K562 (cell line): Measurements from ENCODE around the gene FYTTD1. TPM values are rescaled to one million over a fixed set of nuclear protein-coding genes. Genes with fewer than 3 reads are reported as not detected.
A peak's percentile ranks its signal among the peaks of the same experiment; 100 is the strongest.

Source experiments
- BCOR ChIP-seq: fragments of 450-650 bp; IDR thresholded peaks from 2 replicates; pipeline ENCODE4 v1.6.1; 2016
- DPF2 ChIP-seq: fragments of 450-650 bp; IDR thresholded peaks from 2 replicates; pipeline ENCODE4 v1.6.1; 2016
- EP400 ChIP-seq: fragments of 450-650 bp; IDR thresholded peaks from 2 replicates; pipeline ENCODE4 v1.6.1; 2017; ENCODE audit warnings: antibody characterized with exemption, mild to moderate bottlenecking, moderate library complexity
- ESRRA ChIP-seq: fragments of 450-650 bp; IDR thresholded peaks from 2 replicates; pipeline ENCODE4 v1.6.1; 2014; ENCODE audit warnings: low read depth, mild to moderate bottlenecking, moderate library complexity, borderline replicate concordance
- FOXK1 ChIP-seq: sonication (generic); formaldehyde crosslinking; IDR thresholded peaks from 2 replicates; pipeline ENCODE4 v1.8.0; 2022; ENCODE audit warnings: missing genetic modification reagents, mild to moderate bottlenecking, borderline replicate concordance
- FOXM1 ChIP-seq, 2 experiments: fragments of 450-650 bp in 1 of 2; sonication (generic) in 1 of 2; formaldehyde crosslinking in 1 of 2; IDR thresholded peaks; 2 replicates each; pipeline versions ENCODE4 v1.6.1 to v1.9.0; 2017 to 2022; ENCODE audit warnings: low read depth in 2 of 2, mild to moderate bottlenecking in 2 of 2, missing genetic modification reagents in 1 of 2, moderate library complexity in 1 of 2
- FOXO4 ChIP-seq: fragments of 450-650 bp; formaldehyde crosslinking; IDR thresholded peaks from 2 replicates; pipeline ENCODE4 v1.4.0; 2020; ENCODE audit warnings: mild to moderate bottlenecking, moderate library complexity
- FOXP1 ChIP-seq: sonication (generic); formaldehyde crosslinking; IDR thresholded peaks from 2 replicates; pipeline ENCODE4 v1.8.0; 2022; ENCODE audit warnings: mild to moderate bottlenecking, missing genetic modification reagents
- HDAC8 ChIP-seq: fragments of 450-650 bp; IDR thresholded peaks from 2 replicates; pipeline ENCODE4 v1.6.1; 2016; ENCODE audit warnings: mild to moderate bottlenecking, missing genetic modification characterization, moderate library complexity, missing compliant biosample characterization
- MNT ChIP-seq, 2 experiments: fragments of 450-650 bp; conservative IDR thresholded peaks; 2 replicates each; pipeline ENCODE4 v1.6.1; 2017; ENCODE audit warnings: mild to moderate bottlenecking in 2 of 2, moderate library complexity in 2 of 2
- NBN ChIP-seq: fragments of 450-650 bp; IDR thresholded peaks from 2 replicates; pipeline ENCODE4 v1.6.1; 2016; ENCODE audit warnings: low read depth, mild to moderate bottlenecking
- NFE2 ChIP-seq: IDR thresholded peaks from 2 replicates; pipeline ENCODE4 v1.6.1; 2014; ENCODE audit warnings: antibody characterized with exemption, low read depth
- RFX5 ChIP-seq: IDR thresholded peaks from 2 replicates; pipeline ENCODE4 v1.6.1; 2011; ENCODE audit warnings: low read depth, mild to moderate bottlenecking, improper control_type of control experiment, low read length
- SAFB2 ChIP-seq: fragments of 200-400 bp; formaldehyde crosslinking; IDR thresholded peaks from 2 replicates; pipeline ENCODE4 v1.6.1; 2018; ENCODE audit warnings: borderline replicate concordance, low read length, low read depth, moderate library complexity; ENCODE audit not compliant: severe bottlenecking
- SMARCA4 ChIP-seq: fragments of 450-650 bp; IDR thresholded peaks from 2 replicates; pipeline ENCODE4 v1.6.1; 2016
- TOE1 ChIP-seq, 2 experiments: fragments of 450-650 bp in 1 of 2; sonication (generic) in 1 of 2; formaldehyde crosslinking in 1 of 2; IDR thresholded peaks; 2 replicates each; pipeline versions ENCODE4 v1.7.1 to v1.8.0; 2016 to 2022; ENCODE audit warnings: borderline replicate concordance in 2 of 2, mild to moderate bottlenecking in 2 of 2, antibody characterized with exemption in 1 of 2, inconsistent platforms in 1 of 2, low read depth in 1 of 2, missing genetic modification reagents in 1 of 2, moderate library complexity in 1 of 2
- ZNF175 ChIP-seq: fragments of 200-800 bp; sonication (Bioruptor generic); IDR thresholded peaks from 2 replicates; pipeline ENCODE4 v1.6.1; 2016; ENCODE audit warnings: low read depth, mild to moderate bottlenecking, missing genetic modification characterization, missing compliant biosample characterization
- ZNF3 ChIP-seq: fragments of 250-450 bp; sonication (Bioruptor Pico); IDR thresholded peaks from 2 replicates; pipeline ENCODE4 v1.5.0; 2021; ENCODE audit warnings: mild to moderate bottlenecking, moderate library complexity
- ZNF695 ChIP-seq: fragments of 450-650 bp; formaldehyde crosslinking; IDR thresholded peaks from 2 replicates; pipeline ENCODE4 v1.4.0; 2020; ENCODE audit warnings: mild to moderate bottlenecking, moderate library complexity
- polyA plus RNA-seq, 8 experiments: library from polyadenylated mRNA; depleted of rRNA in 4 of 8; stranded (reverse) in 5 of 8; unstranded in 3 of 8; fragments of >200 nt; fragmentation: Nextera tagmentation in 2 of 8; fragmentation: Illumina TruSeq in 1 of 8; extraction: Ambion mirVana in 2 of 8; extraction: Trizol in 1 of 8; gene quantifications; 2 replicates each; pipeline versions ENCODE4 v1.2.1 to v1.2.3, GENCODE V29; 2011 to 2014; ENCODE audit warnings: inconsistent platforms in 1 of 8, missing spikeins in 1 of 8
- total RNA-seq, 7 experiments: library from RNA; depleted of rRNA in 6 of 7; stranded (reverse); fragments of >200 nt in 6 of 7; fragmentation: Illumina TruSeq in 2 of 7; extraction: Trizol in 2 of 7; gene quantifications; 2 replicates each; pipeline versions ENCODE4 v1.2.1 to v1.2.3, GENCODE V29; 2011 to 2021; ENCODE audit warnings: low replicate concordance in 1 of 7
- TF ChIP-seq, protein P1 (sequence below): sonication (generic); formaldehyde crosslinking; IDR thresholded peaks from 2 replicates; pipeline ENCODE4 v1.9.0; 2022; ENCODE audit warnings: mild to moderate bottlenecking, missing genetic modification reagents
- TF ChIP-seq, protein P2 (sequence below): sonication (generic); formaldehyde crosslinking; IDR thresholded peaks from 2 replicates; pipeline ENCODE4 v1.8.0; 2022; ENCODE audit warnings: mild to moderate bottlenecking, missing genetic modification reagents

FYTTD1 gene
- total and polyA plus RNA-seq, 9 of the 15 experiments (the other 6 are each of a cell fraction or from before 2014, with no cell fraction given), result 35.7 to 106 (median 76.3) TPM

- 0 out of 2 replicates have a peak, but pooled peaks have one; percentile 30 for TF ChIP-seq NBN
- TF ChIP-seq FOXP1 (CRISPR knock-in tag), result no peak
- TF ChIP-seq, protein P1, sequence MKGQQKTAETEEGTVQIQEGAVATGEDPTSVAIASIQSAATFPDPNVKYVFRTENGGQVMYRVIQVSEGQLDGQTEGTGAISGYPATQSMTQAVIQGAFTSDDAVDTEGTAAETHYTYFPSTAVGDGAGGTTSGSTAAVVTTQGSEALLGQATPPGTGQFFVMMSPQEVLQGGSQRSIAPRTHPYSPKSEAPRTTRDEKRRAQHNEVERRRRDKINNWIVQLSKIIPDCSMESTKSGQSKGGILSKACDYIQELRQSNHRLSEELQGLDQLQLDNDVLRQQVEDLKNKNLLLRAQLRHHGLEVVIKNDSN (CRISPR knock-in tag), result no peak
- peak; percentile 49; the same call in 1 of the 2 replicates for TF ChIP-seq SMARCA4
- TF ChIP-seq FOXO4 (CRISPR knock-in tag), result no peak
- no peak for TF ChIP-seq FOXK1
- TF ChIP-seq ESRRA, result no peak
- TF ChIP-seq EP400, result 0 out of 2 replicates have a peak, but pooled peaks have one; percentile 9
- peak; percentile 17; the same call in 1 of the 2 replicates for TF ChIP-seq TOE1 (IDR thresholded peaks at IDR 0.05; ENCODE audit: borderline replicate concordance)
- TF ChIP-seq TOE1 (CRISPR knock-in tag; IDR thresholded peaks at IDR 0.05; ENCODE audit: borderline replicate concordance, low read depth), result no peak
- TF ChIP-seq BCOR, result no peak
- no peak for TF ChIP-seq ZNF695 (CRISPR knock-in tag)
- no peak for TF ChIP-seq MNT (conservative IDR thresholded peaks at IDR 0.05)
- no peak for TF ChIP-seq ZNF3 (CRISPR knock-in tag)
- no peak for TF ChIP-seq ZNF175
- TF ChIP-seq HDAC8 (tag), result no peak; the same call in 1 of the 2 replicates
- TF ChIP-seq DPF2, result 0 out of 2 replicates have a peak, but pooled peaks have one; percentile 26
- TF ChIP-seq RFX5, result no peak
- no peak for TF ChIP-seq NFE2
- TF ChIP-seq FOXM1 (IDR thresholded peaks at IDR 0.05; ENCODE audit: low read depth), result 0 out of 2 replicates have a peak, but pooled peaks have one; percentile 57
- TF ChIP-seq FOXM1 (CRISPR knock-in tag; IDR thresholded peaks at IDR 0.05; ENCODE audit: low read depth), result no peak
- TF ChIP-seq, protein P2, sequence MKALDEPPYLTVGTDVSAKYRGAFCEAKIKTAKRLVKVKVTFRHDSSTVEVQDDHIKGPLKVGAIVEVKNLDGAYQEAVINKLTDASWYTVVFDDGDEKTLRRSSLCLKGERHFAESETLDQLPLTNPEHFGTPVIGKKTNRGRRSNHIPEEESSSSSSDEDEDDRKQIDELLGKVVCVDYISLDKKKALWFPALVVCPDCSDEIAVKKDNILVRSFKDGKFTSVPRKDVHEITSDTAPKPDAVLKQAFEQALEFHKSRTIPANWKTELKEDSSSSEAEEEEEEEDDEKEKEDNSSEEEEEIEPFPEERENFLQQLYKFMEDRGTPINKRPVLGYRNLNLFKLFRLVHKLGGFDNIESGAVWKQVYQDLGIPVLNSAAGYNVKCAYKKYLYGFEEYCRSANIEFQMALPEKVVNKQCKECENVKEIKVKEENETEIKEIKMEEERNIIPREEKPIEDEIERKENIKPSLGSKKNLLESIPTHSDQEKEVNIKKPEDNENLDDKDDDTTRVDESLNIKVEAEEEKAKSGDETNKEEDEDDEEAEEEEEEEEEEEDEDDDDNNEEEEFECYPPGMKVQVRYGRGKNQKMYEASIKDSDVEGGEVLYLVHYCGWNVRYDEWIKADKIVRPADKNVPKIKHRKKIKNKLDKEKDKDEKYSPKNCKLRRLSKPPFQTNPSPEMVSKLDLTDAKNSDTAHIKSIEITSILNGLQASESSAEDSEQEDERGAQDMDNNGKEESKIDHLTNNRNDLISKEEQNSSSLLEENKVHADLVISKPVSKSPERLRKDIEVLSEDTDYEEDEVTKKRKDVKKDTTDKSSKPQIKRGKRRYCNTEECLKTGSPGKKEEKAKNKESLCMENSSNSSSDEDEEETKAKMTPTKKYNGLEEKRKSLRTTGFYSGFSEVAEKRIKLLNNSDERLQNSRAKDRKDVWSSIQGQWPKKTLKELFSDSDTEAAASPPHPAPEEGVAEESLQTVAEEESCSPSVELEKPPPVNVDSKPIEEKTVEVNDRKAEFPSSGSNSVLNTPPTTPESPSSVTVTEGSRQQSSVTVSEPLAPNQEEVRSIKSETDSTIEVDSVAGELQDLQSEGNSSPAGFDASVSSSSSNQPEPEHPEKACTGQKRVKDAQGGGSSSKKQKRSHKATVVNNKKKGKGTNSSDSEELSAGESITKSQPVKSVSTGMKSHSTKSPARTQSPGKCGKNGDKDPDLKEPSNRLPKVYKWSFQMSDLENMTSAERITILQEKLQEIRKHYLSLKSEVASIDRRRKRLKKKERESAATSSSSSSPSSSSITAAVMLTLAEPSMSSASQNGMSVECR (CRISPR knock-in tag), result no peak
- TF ChIP-seq SAFB2, result no peak
Measured at GRCh38 chr3:197737319-197737649, 12.4 kb upstream of the FYTTD1 start (continued).
